Measurements from ENCODE around the gene LAMB4. TPM values are rescaled to one million over a fixed set of nuclear protein-coding genes. Genes with fewer than 3 reads are reported as not detected.
"Not testable (repeated sequence)": the region's sequence is repeated elsewhere in the genome, so short reads cannot be mapped to it uniquely, and the experiment has no call there.

Gene LAMB4
- total RNA-seq, 1 experiment from 2014 or later, result 0.59 TPM

DNA sequence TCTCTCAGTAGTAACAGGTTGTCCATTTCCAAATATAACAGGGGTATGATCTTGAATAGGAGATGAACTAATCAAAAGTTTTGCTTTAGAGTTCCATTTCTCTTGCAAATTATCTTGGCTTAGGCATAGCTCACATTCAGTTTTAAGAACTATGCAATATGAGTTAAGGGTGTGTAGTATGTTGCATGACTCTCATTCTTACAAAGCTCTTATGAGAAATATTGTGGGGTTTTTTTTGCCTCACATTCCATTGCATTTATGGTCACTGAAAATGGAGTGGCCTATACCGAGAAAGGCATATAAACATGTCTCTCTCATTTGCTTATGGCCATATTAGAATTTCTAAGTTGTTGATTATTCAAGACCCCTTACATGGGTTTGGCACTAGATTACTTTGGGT lies 78.7 kb downstream of the LAMB4 start:
- DNase-seq (ENCODE audit: extremely low read depth, low read depth), result no peak

GRCh38 chr7:108049962-108050361 lies 80.2 kb downstream of the LAMB4 start:
- DNase-seq (ENCODE audit: extremely low read depth, low read depth), result no peak

GRCh38 chr7:108048422-108048821 lies 81.7 kb downstream of the LAMB4 start:
- no peak for DNase-seq (ENCODE audit: extremely low read depth, low read depth)

DNA sequence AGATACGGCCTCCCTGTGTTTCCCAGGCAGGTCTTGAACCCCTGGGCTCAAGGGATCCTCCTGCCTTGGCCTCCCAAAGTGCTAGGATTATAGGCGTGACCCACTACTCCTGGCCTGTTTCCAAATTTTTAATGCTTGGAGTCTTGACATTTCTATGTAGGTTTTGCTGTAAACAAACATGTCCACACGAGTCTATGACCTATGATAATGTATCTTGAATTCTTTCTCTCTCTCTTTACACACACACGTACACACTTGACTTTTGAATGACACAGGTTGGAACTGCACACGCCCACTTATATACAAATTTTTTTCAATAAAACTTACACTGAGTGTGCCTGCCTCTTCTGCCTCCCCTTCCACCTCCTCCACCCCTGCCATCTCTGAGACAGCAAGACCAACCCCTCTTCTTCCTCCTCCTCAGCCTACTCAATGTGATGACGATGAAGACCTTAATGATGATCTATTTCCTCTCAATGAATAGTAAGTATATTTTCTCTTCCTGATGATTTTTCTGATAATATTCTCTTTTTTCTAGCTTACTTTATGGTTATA lies 83.1 kb downstream of the LAMB4 start:
- no peak for DNase-seq (ENCODE audit: extremely low read depth, low read depth)

- DNase-seq (ENCODE audit: extremely low read depth, low read depth), result no peak
These were observed 84.5 kb downstream of the LAMB4 start for GRCh38 chr7:108045669-108046068.

GRCh38 chr7:108045154-108045553 lies 85.0 kb downstream of the LAMB4 start:
- DNase-seq (ENCODE audit: extremely low read depth, low read depth), result no peak

GRCh38 chr7:108044345-108044744 lies 85.8 kb downstream of the LAMB4 start:
- DNase-seq (ENCODE audit: extremely low read depth, low read depth), result no peak

- no peak for DNase-seq (ENCODE audit: extremely low read depth, low read depth)
These were observed 91.2 kb downstream of the LAMB4 start for GRCh38 chr7:108038986-108039385.

DNA sequence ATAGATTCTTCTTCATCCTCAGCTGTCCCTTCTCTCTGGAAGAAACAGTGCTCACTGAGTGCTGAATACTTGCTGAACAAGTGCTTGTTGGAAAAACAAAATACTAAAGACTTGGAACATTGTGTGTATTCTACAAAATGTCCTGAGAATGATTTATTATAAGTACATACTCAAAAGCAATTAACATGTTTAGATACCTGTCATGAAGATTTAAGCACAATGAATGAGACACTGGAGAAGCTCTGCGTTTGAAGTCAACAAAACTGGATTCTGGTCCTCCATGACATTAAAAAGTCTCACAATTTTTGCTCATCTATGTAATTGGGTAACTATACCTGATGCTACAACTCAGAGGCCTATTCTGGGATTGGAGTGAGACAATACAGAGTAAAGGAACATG lies 92.4 kb downstream of the LAMB4 start:
- no peak for DNase-seq (ENCODE audit: extremely low read depth, low read depth)

DNA sequence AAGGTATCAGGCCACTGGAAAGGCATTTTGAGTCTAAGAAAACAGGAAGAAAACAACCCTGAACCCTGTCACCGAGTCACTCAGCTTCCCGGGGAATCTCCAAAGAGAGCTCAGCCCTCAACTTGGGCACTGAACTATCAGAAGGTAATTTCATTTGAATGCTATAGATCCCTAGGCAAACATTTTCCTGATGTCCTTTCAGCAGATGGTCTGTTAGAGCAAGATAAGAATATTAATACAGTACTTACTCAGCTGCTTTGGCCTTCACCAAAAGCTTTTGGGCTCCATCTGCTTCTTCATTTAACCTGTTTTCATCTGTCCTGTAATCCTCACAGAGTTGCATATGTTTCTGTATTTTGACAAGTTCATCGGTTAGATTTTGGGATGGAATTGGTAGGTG lies 93.0 kb downstream of the LAMB4 start:
- no peak for DNase-seq (ENCODE audit: extremely low read depth, low read depth)

GRCh38 chr7:108034586-108034985 lies 95.6 kb downstream of the LAMB4 start:
- DNase-seq (ENCODE audit: extremely low read depth, low read depth), result no peak

- DNase-seq (ENCODE audit: extremely low read depth, low read depth), result no peak
These were observed 96.2 kb downstream of the LAMB4 start for GRCh38 chr7:108033776-108034497.

DNA sequence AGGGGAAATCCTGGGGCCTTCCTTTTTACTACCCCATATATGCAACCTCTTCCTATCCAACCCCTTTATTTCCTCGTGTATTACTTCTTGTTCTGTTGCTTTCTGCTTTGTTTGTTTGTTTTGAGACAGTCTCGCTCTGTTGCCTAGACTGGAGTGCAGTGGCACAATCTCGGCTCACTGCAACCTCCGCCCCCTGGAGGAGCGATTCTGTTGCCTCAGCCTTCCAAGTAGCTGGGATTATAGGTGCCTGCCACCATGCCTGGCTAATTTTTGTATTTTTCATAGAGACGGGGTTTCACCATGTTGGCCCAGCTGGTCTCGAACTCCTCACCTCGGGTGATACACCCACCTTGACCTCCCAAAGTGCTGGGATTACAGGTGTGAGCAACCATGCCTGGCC lies 96.9 kb downstream of the LAMB4 start:
- not testable (repeated sequence) for DNase-seq (ENCODE audit: extremely low read depth, low read depth)

- no peak for DNase-seq (ENCODE audit: extremely low read depth, low read depth)
These were observed 99.6 kb downstream of the LAMB4 start for GRCh38 chr7:108030516-108030915.

- no peak for DNase-seq (ENCODE audit: extremely low read depth, low read depth)
These were observed 101.1 kb downstream of the LAMB4 start for GRCh38 chr7:108029034-108029433.

DNA sequence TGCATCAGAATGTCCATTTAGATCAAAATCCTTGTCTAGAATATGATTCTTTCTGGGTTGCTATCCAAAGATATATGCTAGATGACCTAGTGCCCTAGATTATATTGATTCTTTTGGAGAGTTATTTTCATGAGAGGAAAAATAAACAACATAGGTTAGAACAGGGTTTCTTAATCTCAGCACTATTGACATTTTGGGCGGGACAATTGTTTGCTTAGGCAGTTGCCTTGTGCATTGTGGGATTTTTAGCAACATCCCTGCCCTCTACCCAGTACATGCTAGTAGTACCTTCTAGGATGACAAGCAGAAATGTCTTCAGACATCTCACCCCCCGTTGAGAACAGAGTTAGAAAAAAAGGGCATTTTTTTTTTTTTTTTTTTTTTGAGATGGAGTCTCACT lies 102.0 kb downstream of the LAMB4 start:
- DNase-seq (ENCODE audit: extremely low read depth, low read depth), result no peak

DNA sequence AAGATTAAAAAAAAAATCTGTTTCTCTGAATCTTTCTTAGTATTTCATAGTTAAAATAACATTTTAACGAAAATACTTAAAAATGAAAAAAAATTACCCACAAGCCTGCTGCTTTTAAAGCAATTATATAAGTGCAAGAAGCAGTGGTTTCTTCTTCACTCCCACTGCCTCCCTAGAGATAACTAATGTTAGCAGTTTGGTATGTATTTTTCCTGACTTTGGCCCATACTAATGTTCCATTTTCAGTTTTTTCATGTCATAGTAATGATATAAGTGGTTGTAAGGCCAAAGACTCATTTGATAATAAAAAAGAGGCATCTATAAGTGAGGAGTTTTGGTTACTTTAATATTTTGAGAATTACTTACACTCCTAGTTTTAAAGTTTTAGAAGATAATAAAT lies 102.9 kb downstream of the LAMB4 start:
- no peak for DNase-seq (ENCODE audit: extremely low read depth, low read depth)

GRCh38 chr7:108026647-108027046 lies 103.5 kb downstream of the LAMB4 start:
- no peak for DNase-seq (ENCODE audit: extremely low read depth, low read depth)

DNA sequence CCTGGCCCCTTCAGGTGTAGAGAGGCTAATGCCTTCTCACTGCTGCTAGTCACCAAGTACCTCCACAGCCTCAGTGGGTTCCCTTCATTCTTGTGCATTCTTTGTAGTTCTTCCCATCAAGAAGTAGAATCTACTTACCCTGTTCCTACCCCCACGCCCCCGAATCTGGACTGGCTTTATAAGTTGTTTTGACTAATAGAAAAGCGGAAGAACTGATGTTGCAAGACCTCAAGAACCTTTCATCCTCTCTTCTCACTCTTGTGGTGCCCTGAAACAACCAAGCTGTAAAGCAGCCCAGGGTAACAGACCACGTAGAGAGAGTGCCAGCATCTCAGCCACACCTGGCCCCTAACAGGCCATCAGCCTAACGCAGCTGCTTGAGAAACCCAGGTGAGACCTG lies 104.0 kb downstream of the LAMB4 start:
- DNase-seq (ENCODE audit: extremely low read depth, low read depth), result no peak

DNA sequence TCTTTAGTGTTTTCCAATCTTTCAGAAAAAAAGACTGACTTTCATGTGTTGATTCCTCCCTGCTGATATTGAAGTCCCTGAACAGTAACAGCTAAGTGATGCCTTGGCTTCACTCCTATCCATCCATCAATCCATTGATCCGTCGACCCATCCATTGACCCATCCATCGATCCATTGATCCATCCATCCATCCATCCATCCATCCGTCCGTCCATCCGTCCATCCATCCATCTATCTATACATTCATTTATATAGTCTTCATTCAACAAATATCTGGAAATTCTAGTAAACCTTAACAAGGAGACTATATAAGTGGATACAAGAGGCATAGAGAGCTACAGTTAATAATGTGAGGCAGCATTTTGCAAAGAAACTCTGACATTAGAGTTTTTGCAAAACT lies 105.6 kb downstream of the LAMB4 start:
- DNase-seq (ENCODE audit: extremely low read depth, low read depth), result no peak

GRCh38 chr7:108020585-108020984 lies 109.6 kb downstream of the LAMB4 start:
- no peak for DNase-seq (ENCODE audit: extremely low read depth, low read depth)

GRCh38 chr7:108018668-108019067 lies 111.5 kb downstream of the LAMB4 start:
- no peak for DNase-seq (ENCODE audit: extremely low read depth, low read depth)

- no peak for DNase-seq (ENCODE audit: extremely low read depth, low read depth)
These were observed 112.4 kb downstream of the LAMB4 start for GRCh38 chr7:108017776-108018151.

Data from NCI-H460 (cell line).